Right renal cortex interstitium (tissue), 3 donors: ENCODE measurements around the gene CLEC9A. TPM values are rescaled to one million over a fixed set of nuclear protein-coding genes. Genes with fewer than 3 reads are reported as not detected.

Experiments
- DNase-seq, 3 donors: peaks; one replicate each; pipeline ENCODE4 v3.0.0-alpha.2; 2013; ENCODE audit warnings: low read depth in 3 of 3, low spot score in 2 of 3
- polyA plus RNA-seq, 3 donors: library from polyadenylated mRNA; unstranded; fragments of 120-200 nt; gene quantifications; one replicate each; pipeline ENCODE4 v1.2.1, GENCODE V29; 2013; ENCODE audit not compliant: insufficient read length in 3 of 3

CLEC9A gene
- polyA plus RNA-seq, 3 donors: 0.21 to 0.51 (median 0.44) TPM

- no peak for DNase-seq
Observed at GRCh38 chr12:10065241-10065640, 34.8 kb downstream of the CLEC9A start.

GRCh38 chr12:10067264-10067663 lies 36.8 kb downstream of the CLEC9A start:
- no peak for DNase-seq

- DNase-seq: no peak
Observed at GRCh38 chr12:10067942-10068341, 37.5 kb downstream of the CLEC9A start.

GRCh38 chr12:10068644-10069043 lies 38.2 kb downstream of the CLEC9A start:
- no peak for DNase-seq

- no peak for DNase-seq
Observed at GRCh38 chr12:10069099-10069498, 38.6 kb downstream of the CLEC9A start.

GRCh38 chr12:10069976-10070375 lies 39.5 kb downstream of the CLEC9A start:
- DNase-seq: no peak

- no peak for DNase-seq
Observed at GRCh38 chr12:10070380-10070779, 39.9 kb downstream of the CLEC9A start.

- DNase-seq: no peak
Observed at GRCh38 chr12:10072131-10072530, 41.6 kb downstream of the CLEC9A start.

GRCh38 chr12:10073261-10073660 lies 42.8 kb downstream of the CLEC9A start:
- no peak for DNase-seq

- no peak for DNase-seq
Observed at GRCh38 chr12:10075451-10075850, 45.0 kb downstream of the CLEC9A start.

- DNase-seq: no peak
Observed at GRCh38 chr12:10082117-10082874, 51.8 kb downstream of the CLEC9A start.

- DNase-seq: no peak
Observed at GRCh38 chr12:10084733-10085132, 54.3 kb downstream of the CLEC9A start.

GRCh38 chr12:10086387-10086786 lies 55.9 kb downstream of the CLEC9A start:
- DNase-seq: no peak

- no peak for DNase-seq
Observed at GRCh38 chr12:10088031-10088430, 57.5 kb downstream of the CLEC9A start.

- DNase-seq: no peak
Observed at GRCh38 chr12:10088955-10089900, 58.7 kb downstream of the CLEC9A start.

GRCh38 chr12:10094646-10095395 lies 64.3 kb downstream of the CLEC9A start:
- no peak for DNase-seq

GRCh38 chr12:10095971-10096370 lies 65.5 kb downstream of the CLEC9A start:
- DNase-seq: no peak

- DNase-seq: no peak
Observed at GRCh38 chr12:10097521-10097920, 67.0 kb downstream of the CLEC9A start.

- no peak for DNase-seq
Observed at GRCh38 chr12:10098791-10099190, 68.3 kb downstream of the CLEC9A start, which contains the start of gene CLEC1A. CLEC1A (minus strand) TSS chr12:10098985; CDS start chr12:10098922, 63 bp downstream.

- no peak for DNase-seq
Observed at GRCh38 chr12:10101042-10101579, 70.6 kb downstream of the CLEC9A start.
